ENCODE measurements around the gene SERPINB6.
"Not testable (repeated sequence)": the region's sequence is repeated elsewhere in the genome, so short reads cannot be mapped to it uniquely, and the experiment has no call there.

The SERPINB6 gene

DNA sequence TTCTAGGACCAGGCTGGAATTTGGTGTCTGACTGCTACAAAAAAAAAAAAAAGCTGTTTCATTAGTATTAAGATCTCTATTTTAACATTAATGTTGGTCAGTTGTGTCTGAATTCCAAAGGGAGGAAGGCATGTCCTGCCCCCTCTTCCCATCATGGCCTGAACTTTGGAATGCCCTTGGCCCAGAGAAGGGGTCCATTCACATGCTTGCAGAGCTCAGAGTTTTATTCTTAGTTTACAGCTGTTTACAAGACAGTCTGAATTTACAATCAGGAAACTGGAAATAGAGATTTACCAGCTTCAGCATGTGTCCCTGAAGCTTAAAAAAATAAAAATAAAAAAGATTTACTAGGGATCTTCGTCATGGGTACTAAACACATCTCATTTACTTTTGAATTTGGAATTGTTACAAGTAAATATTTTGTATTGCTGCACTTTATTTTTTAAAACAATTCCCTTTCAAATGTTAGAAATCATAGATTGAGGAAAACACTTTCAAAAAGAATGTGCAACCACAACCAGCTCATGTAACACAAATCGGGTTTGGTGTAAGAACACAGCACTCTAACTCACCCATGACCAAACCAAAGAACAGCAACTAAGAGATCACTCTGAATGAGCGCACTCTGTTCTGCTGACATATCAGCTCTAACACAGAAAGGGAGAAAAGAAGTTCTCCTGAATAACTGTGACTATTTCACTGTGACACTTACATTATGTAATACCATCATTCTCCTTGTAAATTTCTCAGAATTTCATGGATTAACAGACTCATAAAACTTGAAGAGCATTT, 6.6 kb upstream of the SERPINB6 start:
- DNase-seq (ENCODE audit: low read depth): peak; percentile 48

DNA sequence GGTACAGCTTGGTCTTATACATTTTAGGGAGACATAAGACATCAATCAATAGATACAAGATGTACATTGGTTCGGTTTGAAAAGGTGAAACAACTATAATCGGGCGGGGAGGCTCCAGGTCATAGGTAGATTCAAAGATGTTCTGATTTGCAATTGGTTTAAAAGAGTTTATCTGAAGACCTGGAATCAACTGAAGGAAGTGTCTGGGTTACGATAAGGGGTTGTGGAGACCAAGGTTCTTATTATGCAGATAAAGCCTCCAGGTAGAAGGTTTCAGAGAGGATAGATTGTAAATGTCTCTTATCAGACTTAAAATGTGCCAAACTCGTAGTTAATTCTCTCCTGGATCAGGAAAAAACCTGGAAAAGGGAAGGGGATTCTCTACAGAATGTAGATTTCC, 5.9 kb upstream of the SERPINB6 start:
- no peak for DNase-seq (ENCODE audit: low read depth)

- peak; percentile 89 for DNase-seq (ENCODE audit: low read depth)
Observed at GRCh38 chr6:2976571-2977085, 5.3 kb upstream of the SERPINB6 start.

DNA sequence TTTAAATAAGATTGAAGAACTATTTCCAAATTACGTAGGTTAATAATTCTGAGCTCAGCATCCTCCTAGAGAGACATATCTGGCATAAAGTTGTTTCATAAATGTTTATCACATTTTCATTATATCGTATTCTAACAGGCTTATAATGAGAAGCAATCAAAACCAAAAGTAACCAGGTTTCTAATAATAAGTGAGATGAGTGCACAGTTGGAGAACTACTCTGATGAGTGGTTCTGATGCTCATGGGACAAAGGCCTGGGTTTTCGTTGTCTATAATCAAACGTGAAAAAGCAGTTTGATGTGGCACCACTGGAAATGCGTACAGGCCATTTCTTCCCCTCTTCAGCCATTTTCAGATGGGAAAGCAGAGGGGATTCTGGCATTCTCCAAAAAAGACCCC, 4.7 kb upstream of the SERPINB6 start:
- DNase-seq (ENCODE audit: low read depth): no peak

DNA sequence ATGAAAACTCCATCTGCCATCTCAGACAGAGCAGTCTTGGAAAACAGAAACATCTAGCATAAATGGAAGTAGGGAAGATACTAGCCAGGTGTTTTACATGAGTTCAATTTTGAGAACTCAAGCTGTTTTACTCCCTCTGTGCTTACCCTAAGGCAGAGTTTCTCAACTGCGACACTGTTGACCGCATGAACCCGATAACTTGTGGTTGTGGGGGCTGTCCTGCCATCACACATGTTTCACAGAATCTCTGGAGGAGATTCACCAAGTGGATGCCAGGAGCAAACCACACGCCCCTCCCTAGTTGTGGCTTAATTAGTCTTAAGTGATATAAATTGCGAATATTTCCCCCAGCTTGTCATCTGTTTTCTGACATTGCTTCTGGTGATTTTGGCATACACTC, 2.3 kb upstream of the SERPINB6 start:
- DNase-seq (ENCODE audit: low read depth): peak; percentile 67

DNA sequence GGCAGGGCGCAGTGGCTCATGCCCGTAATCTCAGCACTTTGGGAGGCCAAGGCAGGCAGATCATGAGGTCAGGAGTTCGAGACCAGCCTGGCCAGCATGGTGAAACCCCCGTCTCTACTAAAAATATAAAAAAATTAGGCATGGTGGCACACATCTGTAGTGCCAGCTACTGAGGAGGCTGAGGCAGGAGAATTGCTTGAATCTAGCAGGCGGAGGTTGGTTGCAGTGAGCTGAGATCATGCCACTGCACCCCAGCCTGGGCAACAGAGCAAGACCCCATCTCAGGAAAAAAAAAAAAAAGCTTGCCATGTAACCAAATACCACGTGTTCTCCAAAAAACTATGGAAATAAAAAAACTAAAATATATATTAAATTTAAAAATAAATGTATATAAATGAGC, 1.8 kb upstream of the SERPINB6 start:
- not testable (repeated sequence) for DNase-seq (ENCODE audit: low read depth)

GRCh38 chr6:2972685-2973084, 1.3 kb upstream of the SERPINB6 start:
- DNase-seq (ENCODE audit: low read depth): not testable (repeated sequence)

DNA sequence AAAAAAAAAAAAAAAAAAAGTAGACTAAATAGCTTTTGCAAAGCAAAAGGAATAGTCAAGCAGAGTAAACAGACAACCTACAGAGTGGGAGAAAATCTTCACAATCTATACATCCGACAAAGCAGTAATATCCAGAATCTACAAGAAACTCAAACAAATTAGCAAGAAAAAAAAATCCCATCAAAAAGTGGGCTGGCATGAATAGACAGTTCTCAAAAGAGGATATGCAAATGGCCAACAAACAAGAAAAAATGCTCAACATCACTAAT, 786 bp upstream of the SERPINB6 start:
- not testable (repeated sequence) for DNase-seq (ENCODE audit: low read depth)

DNA sequence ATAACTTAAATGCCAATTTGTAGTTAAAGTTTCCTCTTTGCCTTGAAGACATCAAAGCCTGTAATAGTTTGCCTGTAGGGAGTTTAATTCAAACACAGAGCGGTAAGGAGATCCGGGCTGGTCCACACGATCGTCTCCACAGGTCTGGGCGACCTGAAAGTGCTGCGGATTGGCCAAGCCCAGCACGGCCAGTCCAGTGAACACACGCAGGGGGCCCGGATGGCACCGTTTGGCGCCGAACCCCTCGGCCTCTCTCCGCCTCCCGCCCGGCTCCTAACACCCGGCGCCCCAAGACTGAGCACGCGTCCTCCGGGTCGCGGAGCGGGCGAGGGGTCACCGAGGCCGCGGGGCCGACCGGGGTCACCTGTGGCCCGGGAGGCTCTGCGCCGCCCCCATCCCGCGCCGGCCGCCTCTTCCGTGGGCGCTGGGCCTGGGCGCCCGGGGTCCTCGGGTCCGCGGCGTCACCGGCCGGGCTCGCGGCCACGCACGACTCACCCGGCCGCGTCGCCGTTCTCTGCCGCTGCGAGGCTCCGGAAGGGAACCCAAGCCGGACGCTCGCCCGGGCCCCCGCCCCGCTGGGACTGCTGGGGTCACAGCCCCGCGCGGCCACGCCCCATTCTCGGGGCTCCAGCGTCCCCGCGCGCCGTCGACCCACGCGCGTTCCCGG, 481 bp downstream of the SERPINB6 start:
- DNase-seq (ENCODE audit: low read depth): peak; percentile 66

- peak; percentile 52 for DNase-seq (ENCODE audit: low read depth)
Observed at GRCh38 chr6:2970034-2970685, 1.2 kb downstream of the SERPINB6 start.

GRCh38 chr6:2969549-2969948, 1.8 kb downstream of the SERPINB6 start:
- no peak for DNase-seq (ENCODE audit: low read depth)

GRCh38 chr6:2968600-2969135, 2.7 kb downstream of the SERPINB6 start:
- DNase-seq (ENCODE audit: low read depth): no peak

DNA sequence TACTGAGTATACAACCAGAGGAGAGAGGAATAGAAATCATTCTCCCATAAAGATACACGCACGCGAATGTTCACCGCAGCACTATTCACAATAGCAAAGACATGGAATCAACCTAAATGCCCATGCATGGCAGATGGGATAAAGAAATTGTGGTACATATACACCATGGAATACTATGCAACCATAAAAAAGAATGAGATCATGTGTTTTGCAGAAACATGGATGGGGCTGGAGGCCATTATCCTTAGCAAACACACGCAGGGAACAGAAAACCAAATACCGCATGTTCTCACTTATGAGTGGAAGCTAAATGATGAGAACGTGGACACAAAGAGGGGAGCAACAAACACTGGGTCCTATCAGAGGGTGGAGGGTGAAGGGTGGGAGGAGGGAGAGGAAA, 3.4 kb downstream of the SERPINB6 start:
- DNase-seq (ENCODE audit: low read depth): no peak

- no peak for DNase-seq (ENCODE audit: low read depth)
Observed at GRCh38 chr6:2966347-2966746, 5.0 kb downstream of the SERPINB6 start.

DNA sequence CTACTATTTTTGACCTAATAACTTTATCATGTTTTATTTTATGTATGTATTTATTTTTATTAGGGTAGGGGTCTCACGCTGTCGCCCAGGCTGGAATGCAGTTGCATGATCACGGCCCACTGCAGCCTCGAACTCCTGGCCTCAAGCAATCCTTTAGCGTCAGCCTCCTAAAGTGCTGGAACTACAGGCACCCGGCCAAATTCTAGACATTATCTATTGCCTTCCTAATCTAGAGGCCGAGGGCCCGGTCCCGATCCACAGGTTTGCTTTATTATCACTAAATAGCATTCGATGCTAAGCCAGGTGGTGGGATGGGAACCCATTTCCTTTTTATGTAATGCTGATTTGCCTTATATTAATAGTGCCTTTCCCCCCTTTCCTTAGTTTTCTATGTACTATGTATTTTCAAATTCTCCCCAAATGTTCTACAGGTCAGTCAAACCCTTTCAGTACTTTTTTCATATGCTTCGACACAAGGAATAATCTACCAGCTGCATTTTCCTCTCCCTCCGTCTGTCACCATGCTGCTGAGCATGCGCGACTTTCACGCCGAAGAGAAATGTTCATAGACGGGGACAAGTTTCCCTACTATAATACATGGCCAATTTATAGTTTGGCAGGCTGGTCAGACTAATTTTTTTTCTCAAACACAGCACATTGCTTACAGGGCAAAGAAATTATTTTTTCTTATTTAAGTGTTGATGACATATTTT, 6.4 kb downstream of the SERPINB6 start:
- DNase-seq (ENCODE audit: low read depth): no peak

- DNase-seq (ENCODE audit: low read depth): no peak
Observed at GRCh38 chr6:2963756-2964155, 7.6 kb downstream of the SERPINB6 start.

DNA sequence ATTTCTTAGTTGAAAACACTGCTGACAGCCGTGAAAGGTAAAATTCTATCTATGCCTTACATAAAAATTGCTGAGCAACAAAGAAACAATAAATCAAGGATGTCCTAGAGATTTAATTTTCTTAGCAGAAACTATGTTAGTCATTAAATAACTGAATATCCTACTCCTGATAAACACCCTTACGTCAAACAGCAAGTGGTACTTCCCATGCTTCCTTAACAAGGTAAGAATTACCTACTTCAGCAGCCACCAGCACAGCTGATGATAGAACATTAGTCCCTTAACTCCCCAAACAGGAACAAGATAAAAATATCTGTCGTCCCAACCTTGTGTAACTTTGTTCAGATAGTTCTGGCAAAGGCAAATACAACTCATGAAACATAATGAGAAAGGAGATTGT, 8.7 kb downstream of the SERPINB6 start:
- DNase-seq (ENCODE audit: low read depth): no peak

GRCh38 chr6:2962004-2962403, 9.4 kb downstream of the SERPINB6 start:
- DNase-seq (ENCODE audit: low read depth): no peak

DNA sequence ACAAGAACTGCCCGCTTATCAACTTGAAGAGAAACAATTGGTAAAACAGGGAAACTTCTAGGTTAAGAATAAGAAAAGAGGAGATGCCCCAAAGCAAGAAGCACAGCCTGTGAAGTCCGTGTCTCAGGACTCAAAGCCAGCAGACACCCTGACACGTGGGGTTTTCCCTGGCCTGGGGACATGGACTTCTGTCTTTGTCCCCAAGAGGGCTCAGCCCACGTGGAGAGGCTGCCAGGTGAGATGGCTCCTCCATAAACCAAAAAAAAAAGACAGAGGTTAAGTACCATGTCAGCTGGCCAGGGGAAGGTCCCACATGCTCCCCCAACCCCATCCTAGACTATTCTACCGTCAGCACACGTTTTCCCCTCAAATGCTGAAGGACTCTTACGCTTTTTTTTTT, 9.9 kb downstream of the SERPINB6 start:
- DNase-seq (ENCODE audit: low read depth): no peak

GRCh38 chr6:2960935-2961334, 10.4 kb downstream of the SERPINB6 start:
- DNase-seq (ENCODE audit: low read depth): no peak

- peak; percentile 94 for DNase-seq (ENCODE audit: low read depth)
Observed at GRCh38 chr6:2959909-2960719, 11.3 kb downstream of the SERPINB6 start.

Measured in EH (cell line).